A673 (cell line): ENCODE data around the gene ARF3.

Source experiments
- CTCF ChIP-seq: fragments of 300-800, 200-600 bp; sonication (generic); conservative IDR thresholded peaks from 2 replicates; pipeline ENCODE4 v1.5.1; 2017; ENCODE audit warnings: low read depth, mild to moderate bottlenecking, antibody characterized with exemption, low read length, moderate library complexity, mixed read lengths
- EZH2 ChIP-seq: fragments of 200-600 bp; sonication (generic); IDR thresholded peaks from 2 replicates; pipeline ENCODE4 v1.6.1; 2017; ENCODE audit warnings: borderline replicate concordance, low read depth, mild to moderate bottlenecking, mixed read lengths, antibody characterized with exemption, low read length; ENCODE audit not compliant: poor library complexity, severe bottlenecking

DNA sequence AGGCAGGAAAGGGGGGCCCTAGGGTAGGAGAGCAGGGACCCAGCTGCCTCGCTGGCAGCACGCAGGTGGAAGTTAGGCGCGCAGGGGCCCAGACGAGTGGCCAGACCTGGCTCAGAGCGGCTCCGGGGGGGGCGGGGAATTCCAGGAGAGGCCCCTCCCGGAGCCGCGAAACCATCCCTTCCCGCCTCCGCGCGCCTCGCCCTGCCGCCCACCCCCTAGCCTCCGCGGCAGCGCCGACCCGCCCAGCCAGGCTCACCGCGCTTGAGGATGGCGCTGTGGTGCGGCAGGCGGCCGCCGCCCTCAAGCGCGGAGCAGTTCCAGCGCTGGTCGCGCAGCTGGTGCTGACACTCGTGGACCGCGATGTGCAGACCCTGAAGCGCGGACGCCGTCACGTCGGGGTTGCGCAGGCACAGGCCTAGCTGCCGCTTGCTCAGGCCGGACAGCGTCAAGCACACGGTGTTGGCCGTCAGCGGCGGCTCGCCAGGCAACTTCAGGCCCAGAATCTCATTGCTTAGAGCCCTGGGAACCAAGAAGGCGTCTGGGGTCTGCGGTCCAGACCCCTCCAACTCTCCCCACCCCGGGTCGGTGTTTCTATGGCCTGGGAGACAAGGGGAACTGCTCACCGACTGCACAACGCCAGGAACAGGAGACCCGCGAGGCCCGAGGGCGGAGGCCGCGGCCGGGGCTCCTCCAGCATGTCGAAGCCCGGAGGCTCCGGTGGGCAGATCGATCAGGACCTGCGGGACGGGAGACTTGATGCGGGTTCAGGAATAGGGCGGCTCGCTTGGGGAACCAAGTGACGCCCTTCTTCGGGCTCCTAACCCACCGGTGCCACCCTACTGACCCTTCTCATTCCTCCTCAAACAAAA, 12.8 kb upstream of the ARF3 start:
- TF ChIP-seq CTCF (no peak), EZH2 (no peak)
